Left ventricle myocardium superior (tissue), 1 donor: ENCODE measurements around the gene FRMD4A. TPM values are rescaled to one million over a fixed set of nuclear protein-coding genes. Genes with fewer than 3 reads are reported as not detected.

ENCODE experiments used
- ATAC-seq: fragments of 200-7000 bp; cut with Tn5 transposase; one replicate; pipeline ENCODE4 v1.9.1; 2020; ENCODE audit warnings: mild to moderate bottlenecking, moderate library complexity
- DNase-seq: peaks from one replicate; pipeline ENCODE4 v3.0.0-alpha.2; 2020
- intact Hi-C: fragments of 100-400 bp; cut with micrococcal nuclease; formaldehyde crosslinking; loops from one replicate; pipeline ENCODE4 v1.11.0; 2022
- total RNA-seq: library from RNA; stranded (reverse); fragmentation: NEBNext Ultra II Directional; extraction: Animal tissue kit (Norgen Biotek cat#: 25700); gene quantifications from one replicate; pipeline ENCODE4 v1.2.1, GENCODE V29; 2021
- donor health status: DM: no; HTN: yes; CAD: no; lungs with severe emphysema.

FRMD4A gene
- total RNA-seq, 1 donor from 2014 or later, result 43.3 TPM

DNA sequence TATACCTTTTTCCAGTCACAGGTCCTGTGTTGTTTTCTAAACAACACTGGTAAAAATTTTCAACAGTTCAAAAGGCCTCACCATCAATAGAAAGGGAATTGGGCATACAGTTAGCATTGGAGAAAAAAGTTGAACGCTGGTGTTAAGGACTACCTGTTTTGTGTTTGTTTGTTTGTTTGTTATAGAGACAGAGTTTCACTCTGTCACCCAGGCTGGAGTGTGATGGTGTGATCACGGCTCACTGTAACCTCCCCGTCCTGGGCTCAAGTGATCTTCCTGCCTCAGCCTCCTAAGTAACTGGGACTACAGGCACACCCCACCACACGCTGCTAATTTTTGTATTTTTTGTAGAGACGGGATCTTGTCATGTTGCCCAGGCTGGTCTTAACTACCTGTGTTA lies 437.9 kb downstream of the FRMD4A start:
- intact Hi-C loops, result no loop called here
- DNase-seq (no peak), ATAC-seq (no peak)

DNA sequence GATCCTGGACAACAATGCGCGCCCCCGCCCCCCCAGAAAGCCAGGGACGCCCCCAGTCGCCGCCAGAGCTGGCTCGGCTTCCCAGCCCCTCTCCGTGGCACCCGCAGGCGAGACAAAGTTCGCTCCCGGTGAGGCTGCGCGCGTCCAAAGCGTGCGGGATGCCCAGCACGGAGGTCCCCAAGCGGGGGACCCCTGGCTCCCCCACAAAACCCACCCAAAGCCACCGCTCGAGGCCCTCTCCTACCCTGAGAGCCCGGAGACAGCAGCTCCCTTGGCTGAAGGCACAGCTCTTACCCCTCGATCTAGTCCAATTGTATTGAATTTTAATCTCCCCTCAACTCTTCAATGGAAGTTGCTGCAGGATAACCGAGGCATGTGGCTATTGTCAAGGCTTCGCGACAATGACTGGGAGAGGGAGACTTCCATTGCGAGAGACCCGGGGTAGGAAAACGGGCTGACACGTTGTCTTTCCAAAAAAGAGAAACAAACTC lies 438.7 kb downstream of the FRMD4A start:
- intact Hi-C loops, result no loop called here
- ATAC-seq (no peak), DNase-seq (no peak)

DNA sequence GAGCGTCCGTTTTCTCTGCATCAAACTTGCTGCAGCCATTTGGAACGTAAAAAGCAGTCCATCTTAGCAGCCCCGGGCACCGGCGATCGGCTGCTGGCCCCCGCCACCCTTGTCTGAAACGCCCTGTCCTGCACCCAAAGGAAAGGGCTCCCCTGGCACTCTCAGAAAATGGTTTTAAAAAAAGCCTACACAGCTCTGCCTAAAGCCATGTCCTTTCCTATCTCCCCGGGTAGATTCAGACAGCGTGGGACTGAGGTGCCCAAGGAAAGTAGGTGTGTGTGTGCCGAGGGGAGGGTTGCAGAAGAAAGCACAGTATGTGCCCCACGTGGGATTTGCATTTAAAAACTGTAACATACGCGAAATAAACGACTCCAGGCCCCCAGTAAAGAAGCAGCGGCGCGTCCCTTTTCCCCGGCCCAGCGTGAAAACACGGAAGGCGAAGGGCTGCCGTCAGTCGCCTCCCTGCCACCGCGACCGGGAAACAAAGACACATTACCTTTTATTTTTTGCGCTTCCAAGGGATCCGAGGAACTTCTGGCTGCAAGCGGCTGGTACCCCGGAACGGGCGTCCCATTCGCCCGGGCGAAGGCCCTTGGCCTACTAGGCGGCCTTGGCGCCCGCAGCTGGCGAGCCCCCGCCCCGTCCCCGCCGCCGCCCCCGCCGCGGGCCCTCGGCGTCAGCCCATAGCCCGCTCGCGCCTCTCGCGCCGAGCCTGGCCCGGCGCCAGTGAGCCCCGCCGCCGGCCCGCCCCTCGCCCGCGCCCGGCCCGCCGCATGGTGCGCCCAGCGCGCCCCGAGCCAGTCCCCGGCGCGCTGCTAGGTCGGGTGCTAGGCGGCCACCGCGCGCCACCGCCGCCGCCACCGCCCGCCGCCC lies 439.4 kb downstream of the FRMD4A start:
- intact Hi-C loops, result no loop called here
- peak; percentile 71 for ATAC-seq
- DNase-seq, result peak; percentile 69

DNA sequence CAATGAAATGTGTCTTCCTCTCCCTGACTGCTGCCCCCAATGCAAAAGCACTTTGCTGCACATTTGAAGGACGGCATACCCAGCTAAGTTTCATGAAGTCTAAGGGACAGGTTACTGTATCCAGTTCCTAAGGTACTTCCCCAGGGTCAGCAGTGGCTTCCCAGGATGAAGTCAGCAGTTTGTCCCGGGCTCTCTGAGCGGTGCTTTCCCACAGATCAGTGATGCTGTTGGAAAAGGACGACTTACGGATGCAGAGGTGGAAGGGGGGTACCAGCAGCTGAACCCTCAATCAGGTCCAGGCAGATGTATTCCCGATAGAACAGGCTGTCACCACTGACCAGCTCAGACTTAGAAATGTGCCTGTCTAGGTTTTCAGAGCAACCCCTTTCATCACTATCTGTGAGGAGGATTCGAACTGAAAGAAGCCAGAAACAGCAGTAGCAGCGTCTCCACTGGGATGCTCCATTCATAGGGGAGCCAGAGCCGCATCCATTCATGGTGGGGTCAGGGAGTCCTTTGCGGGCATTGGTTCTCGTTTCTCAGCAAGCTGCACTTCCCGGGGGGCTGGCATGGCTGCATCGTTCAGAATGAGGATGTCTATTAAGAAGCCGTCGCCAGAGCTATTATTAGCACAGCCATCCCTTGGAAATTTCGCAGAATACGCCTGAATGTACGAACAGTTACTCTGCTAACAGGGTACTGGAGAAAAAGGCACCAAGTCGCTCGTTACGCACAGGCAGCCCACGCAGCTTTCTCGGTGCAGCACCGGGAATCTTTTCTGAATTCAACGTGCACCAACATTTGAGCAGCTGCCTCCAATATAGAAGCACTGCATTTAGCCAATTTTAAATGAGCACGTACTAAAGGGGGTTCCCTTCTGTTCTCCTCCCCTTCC lies 440.2 kb downstream of the FRMD4A start:
- peak; percentile 48 for ATAC-seq
- DNase-seq, result peak; percentile 49
- intact Hi-C loops, result no loop called here

DNA sequence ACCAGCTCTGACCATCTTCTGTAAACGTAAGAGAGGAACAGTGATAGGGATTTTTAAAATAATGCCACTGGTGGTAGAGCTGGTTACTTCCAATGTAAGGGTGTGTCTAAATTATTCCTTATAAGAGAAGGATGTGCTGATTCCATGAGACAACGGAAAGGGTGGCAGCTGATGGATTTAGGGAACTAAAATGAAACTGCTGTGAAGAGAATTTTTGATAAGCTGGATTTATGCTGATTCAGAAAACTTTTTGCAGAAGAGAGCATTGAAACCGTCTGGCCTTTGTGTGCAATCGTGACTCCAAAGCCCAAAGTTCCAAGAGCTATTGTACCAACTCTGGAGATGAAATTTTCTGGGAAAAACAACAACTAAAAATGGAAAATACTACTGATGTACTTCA lies 443.0 kb downstream of the FRMD4A start:
- DNase-seq (no peak), ATAC-seq (no peak)
- intact Hi-C loops, result no loop called here

DNA sequence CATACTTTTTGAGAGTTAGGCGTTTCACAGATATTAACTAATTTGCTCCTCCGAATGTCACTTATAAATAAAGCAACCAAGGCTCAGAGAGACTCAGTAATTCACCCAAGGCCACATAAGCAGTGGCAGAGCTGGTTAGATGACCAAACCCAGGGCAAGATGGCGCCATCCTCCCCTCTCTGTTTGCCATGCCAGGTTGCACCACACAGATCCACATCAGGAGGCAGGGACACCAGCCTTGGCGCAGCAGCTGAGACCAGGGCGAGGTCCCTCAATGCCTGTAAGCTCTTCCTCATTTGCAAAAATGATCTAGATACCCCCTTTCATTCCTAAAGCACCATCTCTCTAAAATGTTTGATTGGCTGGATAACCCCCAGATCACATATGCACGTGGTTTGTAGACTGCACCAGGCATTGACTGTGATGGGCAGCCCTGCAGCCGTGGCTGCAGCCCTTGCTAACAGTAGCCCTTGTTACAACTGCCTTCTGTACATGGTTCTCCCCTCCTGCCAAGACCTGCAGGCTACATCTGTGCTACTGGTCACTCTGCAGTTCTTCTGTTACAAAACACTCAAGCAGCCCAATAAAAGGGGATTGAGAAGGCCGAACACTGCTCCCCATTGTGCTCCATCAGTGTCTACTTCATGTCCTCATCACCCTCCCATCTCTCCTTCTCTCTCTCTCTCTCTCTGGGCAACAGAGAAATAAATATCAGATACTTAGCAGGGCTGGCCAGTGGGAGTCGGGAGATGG lies 445.3 kb downstream of the FRMD4A start:
- ATAC-seq (no peak), DNase-seq (no peak)
- intact Hi-C loops, result no loop called here

DNA sequence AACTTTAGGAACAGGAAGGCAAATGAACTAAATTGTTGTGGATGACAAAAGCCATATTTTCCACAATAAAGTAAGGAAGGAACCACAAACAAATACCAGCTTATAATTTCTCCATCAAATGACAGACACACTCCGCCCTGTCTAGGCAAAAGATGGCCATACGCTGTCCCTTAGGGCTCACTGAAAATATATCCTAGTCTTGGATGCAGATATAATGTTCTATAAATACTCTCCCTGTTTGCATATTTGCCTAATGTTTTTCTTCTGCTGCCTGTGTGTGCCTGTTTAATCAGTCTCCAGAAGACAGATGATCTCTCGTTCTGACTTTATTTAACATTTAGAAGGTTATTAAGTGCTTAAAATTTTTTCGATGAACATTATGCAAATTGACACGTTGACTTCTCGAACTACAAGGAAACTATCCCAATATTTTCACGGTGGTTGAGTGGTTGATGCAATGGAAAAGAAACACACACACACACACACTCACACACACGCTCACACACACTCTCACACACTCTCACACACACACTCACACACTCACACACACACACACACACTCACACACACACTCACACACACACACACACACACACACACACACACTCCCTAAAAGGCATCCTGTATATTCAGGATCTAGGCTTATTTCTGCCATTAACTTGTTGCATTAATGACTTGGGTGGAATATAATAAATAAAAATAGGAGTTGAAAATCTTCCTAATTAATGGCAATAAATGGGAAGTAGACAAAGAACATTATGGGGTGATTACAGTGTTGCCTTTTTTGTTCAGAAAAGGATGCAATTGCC lies 446.9 kb downstream of the FRMD4A start:
- DNase-seq, result no peak
- intact Hi-C loops, result no loop called here
- ATAC-seq, result no peak

DNA sequence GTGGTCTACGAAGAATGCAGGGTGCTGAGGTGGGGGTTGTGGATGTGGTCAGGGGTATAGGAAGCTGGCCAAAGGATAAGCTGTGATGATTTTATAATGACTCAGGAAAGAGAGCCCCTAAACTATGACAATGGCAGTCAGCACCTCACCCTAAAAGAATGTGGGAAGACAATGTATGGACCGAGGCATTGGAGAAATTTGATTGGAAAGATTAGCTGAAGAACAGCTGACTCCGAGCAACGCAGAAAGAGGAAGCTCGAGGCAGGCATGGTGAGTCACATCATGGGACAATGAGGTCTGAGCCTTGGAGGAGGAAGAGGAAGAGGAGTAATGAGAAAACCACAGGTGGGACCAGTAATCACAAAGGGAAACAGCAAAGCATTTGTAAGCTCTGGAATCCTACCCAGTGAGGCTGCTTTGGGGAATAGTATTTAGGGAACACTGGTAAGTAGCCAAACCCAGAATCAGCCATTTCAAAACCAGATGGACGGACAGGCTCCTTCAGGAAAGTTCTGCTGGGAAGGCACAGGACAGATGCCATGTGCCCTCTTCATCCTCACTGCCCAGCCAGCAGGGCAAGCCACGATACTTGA lies 448.5 kb downstream of the FRMD4A start:
- ATAC-seq (peak; percentile 68), DNase-seq (peak; percentile 50)
- intact Hi-C loops, result no loop called here

DNA sequence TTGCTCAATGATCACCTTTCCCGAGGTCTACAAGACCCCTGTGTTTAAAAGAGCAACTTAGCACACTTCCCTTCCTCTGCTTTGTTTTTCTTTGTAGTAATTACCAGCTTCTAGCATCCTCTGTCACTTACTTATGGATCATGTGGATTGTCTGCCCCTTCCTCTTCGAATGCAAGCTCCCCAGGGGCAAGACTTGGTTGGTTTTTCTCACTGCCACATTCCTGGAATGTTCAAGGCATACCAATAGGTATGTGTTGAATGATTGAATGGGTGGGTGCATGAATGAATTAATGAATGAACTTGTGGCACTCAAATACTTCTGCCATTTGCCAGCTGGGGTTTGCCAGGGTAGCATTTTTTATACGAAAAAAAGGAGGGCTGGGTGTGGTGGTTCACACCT lies 450.0 kb downstream of the FRMD4A start:
- ATAC-seq, result no peak
- no peak for DNase-seq
- intact Hi-C loops, result no loop called here

DNA sequence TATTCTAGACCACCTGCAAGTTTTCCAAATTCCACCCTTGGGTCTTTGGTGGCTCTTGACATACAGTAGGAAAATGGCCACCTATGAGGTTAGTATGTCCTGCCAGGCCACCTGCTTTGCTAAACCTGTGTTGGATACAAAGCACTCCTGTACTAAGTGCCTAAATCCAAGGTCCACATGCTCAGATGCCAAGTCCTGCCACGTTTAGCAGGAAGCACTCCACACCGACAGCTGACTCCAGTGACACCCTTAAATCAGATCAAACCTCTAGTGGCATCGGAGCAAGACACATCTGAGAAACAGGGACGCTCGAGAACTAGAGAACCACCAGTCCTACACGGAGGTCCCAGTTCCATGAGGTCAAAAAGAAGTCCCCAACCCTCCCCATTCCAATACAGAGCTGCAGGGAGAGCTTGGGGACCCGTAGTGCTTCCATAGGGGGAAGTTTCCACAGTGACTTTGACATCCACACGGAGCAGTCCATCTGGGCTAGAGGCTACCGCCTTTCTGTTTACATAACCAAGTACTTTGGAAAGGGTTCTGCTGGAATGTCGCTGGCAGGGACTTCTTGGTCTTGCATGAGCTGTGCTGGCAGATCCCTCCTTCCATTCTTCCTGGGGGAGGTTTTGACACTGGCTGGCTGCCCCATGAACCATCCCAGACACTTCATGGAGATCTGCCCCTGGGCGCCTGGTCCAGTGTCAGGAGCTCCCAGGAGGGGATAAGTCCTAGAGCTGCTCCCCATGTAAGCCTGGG lies 453.4 kb downstream of the FRMD4A start:
- intact Hi-C loops, result no loop called here
- ATAC-seq (peak; percentile 81), DNase-seq (peak; percentile 81)

DNA sequence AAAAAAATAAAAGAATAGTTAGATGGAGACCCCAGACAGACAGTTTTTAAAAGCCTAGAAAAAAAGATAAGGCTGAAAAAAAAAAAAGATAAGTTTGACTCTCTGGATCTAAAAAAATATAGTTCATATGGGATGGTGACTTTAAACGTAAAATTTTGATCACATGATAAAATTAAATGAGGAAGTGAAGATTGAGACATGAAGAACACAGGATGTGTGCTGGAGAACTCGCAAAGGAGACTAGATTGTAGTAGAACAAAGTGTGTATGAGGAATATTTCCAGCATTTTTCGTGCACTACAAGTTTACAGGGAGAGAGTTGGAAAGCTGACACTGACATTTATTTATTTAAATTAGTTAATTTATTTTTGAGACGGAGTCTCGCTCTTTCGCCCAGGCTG lies 457.5 kb downstream of the FRMD4A start:
- no peak for DNase-seq
- intact Hi-C loops, result no loop called here

DNA sequence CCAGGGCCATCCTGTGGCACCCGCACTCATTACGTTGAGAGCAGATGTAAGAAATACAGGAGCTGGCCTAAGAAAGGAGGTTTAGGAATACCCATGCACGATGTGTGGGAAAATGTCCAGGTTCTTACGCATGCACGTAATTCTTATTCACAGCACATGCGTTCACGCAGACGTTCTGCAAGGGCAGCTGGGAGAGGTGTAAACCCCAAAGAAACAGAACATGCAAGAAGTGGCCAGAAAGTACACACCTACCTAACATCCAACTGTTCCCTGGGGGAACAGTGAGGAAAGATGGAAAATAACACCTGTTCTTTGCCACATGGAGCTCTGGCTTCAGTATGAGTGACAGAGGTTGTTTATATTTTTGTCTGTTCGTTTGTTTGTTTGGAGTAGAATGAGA lies 458.3 kb downstream of the FRMD4A start:
- ATAC-seq (no peak), DNase-seq (no peak)
- intact Hi-C loops, result no loop called here

More for the DNA sequence above, 457.5 kb downstream of the FRMD4A start:
- no peak for ATAC-seq

DNA sequence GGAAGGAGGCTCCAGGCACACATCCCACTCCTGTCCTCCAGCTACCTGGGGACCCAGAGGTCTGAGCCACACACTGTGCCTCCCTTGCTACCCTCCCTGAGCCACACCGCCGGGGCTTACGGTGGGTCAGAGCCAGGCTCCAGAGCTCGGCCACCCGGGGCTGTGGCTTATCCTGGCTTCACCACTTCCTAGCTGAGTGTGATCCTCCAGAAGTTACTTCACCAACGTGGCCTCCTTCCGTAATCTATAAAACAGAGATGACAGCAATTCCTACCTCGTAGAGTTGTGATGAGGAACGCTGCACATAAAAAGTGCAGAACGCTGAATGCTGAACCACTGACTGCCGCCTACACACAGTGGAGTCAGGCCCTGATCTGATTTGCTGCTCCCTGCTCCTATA lies 458.9 kb downstream of the FRMD4A start:
- ATAC-seq, result no peak
- no peak for DNase-seq
- intact Hi-C loops, result no loop called here

DNA sequence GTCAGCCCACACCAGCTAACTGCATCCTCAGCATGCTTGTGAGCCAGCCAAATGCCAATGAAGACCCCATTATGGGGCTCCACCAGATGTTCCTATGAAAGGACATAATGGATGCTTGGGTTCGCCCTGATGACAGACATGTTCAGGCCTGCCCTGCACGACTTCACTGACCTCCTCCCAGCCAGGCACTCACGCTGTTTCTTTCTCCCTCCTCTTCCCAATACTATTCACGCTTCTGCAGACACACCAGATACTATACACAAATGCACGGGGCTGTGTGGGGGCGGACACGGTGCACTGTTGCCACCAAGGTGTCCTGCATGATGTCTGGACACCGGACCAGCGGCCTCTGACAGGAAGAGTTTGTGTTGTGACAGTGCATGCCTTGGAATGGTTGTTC lies 459.7 kb downstream of the FRMD4A start:
- DNase-seq (no peak), ATAC-seq (no peak)
- intact Hi-C loops, result no loop called here

DNA sequence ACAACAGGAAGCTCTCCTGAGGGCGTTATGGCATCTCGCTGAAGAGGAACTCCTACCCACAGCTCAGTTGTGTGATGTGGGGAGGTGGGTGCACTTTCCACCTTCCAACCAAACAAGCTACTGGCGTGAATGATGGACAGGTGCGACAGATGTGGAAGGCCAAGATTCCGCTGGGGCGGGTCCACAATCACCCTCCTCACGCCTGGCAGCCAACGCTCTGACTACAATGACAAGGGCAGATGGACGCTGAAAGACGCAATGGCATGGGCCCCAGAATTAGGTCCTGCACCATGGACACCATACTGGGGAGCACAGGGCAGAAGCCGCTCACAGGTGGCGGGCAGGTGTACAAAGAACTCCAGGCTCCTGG lies 461.4 kb downstream of the FRMD4A start:
- intact Hi-C loops, result no loop called here
- ATAC-seq, result no peak
- no peak for DNase-seq

DNA sequence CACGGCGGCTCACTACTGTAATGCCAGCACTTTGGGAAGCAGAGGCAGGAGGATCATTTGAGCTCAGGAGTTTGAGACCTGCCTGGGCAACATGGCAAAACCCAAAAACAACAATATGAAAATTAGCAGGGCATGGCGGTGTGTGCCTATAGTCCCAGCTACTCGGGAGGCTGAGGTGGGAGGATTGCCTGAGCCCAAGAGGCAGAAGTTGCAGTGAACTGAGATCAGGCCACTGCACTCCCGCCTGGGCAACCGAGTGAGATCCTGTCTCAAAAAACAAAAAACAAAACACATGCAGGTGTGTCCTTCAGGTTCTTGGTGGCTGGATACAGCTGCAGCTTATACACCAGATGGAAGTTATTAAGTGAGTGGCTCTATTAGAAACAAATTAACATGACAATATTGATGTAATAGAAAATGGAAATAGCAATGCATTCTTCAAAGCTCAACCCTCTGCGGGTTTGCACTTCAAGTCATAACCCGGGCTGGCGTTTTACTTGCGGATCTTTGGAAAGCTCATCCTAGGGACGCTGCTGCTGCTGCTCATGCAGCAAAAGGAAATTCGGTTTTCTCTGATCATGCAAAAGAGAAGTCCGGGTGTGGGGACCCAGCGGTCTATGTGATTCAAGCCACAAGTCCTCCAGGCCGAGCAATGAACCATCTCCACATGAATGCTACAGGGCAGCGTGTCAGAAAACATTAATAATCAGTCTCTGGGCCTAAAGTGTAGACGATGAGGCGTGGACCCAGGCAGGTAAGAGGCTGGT lies 462.0 kb downstream of the FRMD4A start:
- intact Hi-C loops, result no loop called here
- ATAC-seq (no peak), DNase-seq (no peak)

DNA sequence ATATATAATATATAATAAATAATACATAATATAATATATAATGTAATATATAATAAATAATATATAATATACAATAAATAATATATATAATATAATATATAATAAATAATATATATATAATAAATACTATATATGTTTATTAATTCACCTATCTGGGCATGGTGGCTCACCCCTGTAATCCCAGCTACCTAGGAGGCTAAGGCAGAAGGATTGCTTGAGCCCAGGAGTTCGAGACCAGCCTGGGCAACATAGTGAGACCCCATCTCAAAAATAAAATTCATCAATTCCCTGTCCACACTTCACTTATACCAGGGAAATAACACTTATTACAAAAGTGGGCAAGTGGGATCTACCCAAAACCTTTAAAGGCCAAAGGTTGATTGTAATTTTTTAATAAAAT lies 462.9 kb downstream of the FRMD4A start:
- DNase-seq, result no peak
- intact Hi-C loops, result no loop called here
- no peak for ATAC-seq
